Inflammatory macrophage treated with lipopolysaccharide for 4 hours (primary cell): ENCODE results near the gene SETD1B.
"Not testable (repeated sequence)": the region's sequence is repeated elsewhere in the genome, so short reads cannot be mapped to it uniquely, and the experiment has no call there.

Experiments
- DNase-seq: peaks from one replicate; pipeline ENCODE4 v3.0.0-alpha.2; 2020

Gene SETD1B

DNA sequence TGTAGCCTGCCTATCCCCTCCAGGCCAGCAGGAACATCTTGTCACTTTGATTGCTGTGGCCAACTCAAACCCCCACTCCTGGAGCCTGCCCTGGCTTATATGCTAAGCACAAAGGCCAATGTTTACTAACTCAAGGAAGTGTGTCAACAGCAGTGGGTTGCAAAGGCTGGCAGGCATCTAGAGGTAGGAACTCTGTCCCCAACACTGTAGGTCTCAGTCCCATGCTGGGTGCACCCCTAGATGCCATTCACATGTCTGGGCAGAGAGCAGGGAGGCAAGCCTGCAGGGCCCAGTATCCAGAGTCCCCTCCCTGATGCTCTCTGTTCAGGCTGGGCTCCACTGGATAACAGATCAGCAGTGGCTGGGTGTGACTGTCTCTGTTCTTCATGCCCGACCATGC lies 56.4 kb downstream of the SETD1B start:
- DNase-seq, result no peak

DNA sequence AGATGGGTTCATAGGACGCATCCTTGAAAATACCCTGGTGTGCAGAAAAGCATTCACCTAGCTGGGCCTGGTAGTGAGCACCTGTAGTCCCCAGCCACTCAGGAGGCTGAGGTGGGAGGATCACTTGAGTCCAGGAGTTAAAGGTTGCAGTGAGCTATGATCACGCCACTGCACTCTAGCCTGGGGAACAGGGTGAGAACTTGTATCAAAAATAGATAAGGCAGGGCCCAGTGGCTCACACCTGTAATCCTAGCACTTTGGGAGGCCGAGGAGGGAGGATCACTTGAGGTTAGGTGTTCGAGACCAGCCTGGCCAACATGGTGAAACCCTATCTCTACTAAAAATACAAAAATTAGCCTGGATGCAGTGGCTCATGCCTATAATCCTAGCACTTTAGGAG lies 56.9 kb downstream of the SETD1B start:
- DNase-seq, result not testable (repeated sequence)

DNA sequence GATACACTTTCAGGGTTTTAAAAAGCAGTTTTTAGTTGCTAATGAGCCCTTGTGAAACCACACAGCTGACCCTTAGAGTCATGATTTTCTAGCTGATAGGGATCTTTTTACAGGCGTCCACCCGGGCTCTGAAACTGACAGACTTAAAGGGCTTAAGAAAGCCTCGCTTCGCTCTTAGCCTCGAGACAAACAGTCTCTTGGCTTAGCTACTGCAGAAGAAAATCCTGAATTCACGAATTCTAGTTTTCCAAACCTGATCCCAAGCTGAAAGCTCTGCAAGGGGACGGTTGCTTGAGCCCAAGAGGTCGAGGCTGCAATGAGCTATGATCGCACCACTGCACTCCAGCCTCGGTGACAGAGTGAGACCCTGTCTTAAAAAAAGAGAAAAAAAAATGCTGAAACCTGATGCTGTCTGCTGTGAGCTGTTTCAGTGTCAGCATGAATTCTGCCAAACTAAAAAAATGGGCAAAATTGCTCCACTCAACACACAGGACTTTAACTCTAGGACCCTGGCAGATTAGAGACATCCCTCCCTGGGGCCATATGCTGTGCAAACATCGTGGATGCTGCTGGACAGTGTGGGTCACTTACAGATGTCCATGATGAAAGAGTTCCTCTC lies 57.9 kb downstream of the SETD1B start:
- no peak for DNase-seq

DNA sequence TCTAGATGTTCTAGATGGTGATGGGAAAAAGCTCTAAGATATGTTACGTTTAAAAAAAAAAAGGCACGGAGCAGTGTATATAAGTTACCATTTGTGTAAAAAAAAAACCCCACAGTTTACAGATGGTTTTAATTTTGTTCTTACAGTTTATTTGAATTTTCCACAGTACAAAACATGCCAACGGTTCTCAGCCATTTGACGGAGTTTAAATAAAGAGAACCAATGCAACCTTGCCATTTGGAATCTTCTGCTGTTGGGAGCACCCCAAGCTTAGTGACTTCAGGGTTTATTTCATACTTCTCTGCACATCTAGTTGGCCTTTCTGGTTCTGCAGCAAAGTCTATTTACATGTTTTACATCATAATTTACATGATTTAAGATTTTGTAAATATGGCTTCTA lies 62.5 kb downstream of the SETD1B start:
- DNase-seq, result no peak

DNA sequence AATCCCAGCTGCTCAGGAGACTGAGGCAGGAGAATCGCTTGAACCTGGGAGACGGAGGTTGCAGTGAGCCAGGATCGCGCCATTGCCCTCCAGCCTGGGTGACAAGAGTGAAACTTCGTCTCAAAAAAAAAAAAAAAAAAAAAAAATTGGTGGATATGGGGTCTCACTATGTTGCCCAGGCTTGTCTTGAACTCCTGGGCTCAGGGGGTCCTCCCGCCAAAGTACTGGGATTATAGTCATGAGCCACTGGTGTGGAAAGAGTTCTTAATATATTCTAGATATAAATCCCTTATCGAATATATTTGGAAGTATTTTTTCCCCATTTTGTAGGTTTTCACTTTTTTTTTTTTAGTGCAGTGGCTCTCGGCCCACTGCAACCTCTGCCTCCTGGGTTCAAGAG lies 65.4 kb downstream of the SETD1B start:
- DNase-seq, result not testable (repeated sequence)

DNA sequence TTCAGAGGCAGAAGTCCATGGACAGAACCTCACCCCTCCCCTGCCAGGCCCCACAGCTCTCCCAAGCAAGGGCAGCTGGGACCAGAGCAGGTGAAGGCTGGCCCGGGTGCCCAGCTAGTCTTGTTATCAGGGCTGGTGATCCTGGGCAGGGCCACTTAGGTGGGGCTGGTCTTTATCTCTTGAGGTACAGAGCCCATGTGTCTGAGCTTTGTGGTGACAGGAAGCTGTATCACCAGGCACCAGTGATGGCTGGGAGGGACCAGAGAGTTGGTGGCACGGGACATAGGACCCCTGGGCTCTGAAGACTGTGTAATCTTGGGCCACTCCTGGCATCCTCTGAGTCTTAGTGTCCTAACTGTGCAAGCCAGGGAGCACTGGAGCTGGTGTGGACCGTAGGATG lies 67.7 kb downstream of the SETD1B start:
- DNase-seq, result no peak

DNA sequence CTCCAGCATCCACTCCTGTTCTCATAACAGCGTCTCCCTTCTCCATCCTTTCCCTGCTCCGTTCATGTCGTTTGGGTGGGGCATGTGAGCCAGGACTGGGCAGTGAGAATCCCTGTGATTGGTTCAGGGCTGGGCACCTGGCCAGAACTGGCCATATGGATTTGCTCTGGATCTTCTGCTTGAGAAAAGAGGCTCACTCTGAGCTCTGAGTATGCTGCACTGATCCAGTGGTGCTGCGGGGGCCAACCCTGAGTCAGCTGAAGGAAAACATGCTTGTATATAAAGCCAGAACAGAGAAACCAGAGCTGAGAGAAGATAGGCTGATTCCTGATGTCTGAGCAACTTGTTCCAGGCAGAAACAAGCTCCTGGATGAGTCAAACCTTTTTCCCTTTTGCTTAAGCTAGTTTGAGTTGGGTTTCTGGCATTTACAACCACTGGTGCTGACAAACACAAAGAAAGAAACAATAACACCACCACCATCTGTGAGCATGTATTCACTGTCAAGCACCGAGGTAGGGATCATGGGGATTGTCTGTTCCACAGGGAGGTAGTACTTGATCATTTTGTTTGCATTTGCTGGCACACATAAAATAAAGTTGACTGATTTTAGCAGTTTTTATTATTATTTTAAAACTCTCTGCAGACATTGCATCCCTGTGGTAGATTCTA lies 68.9 kb downstream of the SETD1B start:
- DNase-seq, result no peak

DNA sequence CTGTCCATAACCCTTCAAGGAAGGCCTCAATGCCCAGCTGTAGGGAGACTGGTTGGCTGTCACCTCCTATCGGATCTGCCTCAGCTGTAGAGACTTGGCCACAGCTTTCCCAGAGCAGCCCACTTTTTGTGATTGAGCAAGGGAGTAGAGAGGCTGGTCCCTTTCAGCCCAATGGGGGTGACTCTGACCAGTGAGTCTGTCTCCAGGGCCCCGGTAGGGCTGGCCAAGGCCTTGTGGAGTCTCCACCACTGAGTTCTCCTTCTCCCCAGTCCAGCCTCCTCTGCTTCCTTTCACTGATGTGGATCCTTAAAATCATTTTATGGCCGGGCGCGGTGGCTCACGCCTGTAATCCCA lies 69.4 kb downstream of the SETD1B start:
- DNase-seq, result no peak

DNA sequence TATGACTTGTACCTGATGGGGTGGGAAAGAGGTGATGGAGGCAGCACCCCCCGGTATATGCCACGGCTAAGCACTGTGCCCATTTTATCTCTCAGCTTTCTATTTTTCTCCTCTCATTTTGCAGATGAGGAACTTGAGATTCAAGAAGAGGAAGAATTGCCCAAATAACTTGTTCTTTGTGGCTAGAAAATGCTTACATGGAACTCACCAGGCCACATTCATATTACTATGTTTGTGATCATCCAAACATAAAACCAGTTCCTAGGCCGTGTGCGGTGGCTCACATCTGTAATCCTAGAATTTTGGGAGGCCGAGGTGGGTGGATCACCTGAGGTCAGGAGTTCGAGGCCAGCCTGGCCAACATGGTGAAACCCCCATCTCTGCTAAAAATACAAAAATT lies 70.3 kb downstream of the SETD1B start:
- peak; percentile 35 for DNase-seq

DNA sequence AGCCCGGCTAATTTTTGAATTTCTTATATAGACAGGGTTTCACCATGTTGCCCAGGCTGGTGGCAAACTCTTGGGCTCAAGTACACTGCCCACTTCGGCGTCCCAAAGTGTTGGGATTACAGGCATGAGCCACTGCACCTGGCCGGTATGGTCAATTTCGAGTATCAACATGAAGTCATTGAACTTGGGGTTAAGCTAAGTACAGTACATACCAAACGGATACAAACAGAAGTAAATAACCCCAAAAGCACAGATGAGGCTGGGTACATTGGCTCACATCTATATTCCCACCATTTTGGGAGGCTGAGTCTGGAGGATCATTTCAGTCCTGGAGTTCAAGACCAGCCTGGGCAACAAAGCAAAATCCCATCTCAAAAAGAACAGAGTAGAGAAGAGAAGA lies 71.8 kb downstream of the SETD1B start:
- DNase-seq, result no peak

DNA sequence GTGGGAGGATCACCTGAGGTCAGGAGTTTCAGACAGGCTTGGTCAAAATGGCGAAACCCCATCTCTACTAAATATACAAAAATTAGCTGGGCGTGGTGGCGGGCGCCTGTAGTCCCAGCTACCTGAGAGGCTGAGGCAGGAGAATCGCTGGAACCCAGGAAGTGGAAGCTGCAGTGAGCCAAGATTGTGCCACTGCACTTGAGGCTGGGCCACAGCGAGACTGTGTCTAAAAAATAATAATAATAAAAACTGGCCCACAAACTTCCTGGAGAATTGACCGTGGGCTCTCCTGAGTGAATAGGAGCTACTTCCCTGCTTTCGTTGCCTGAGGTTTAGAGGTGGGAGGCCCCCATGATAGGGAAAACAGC lies 72.3 kb downstream of the SETD1B start:
- not testable (repeated sequence) for DNase-seq
